HG03571 (cell line): ENCODE results near the gene ING3.

Experiments
- ATAC-seq: cut with Tn5 transposase; IDR thresholded peaks from one replicate; pipeline ENCODE4 v1.9.1; 2021; ENCODE audit not compliant: unreplicated experiment

ING3 gene, protein sequence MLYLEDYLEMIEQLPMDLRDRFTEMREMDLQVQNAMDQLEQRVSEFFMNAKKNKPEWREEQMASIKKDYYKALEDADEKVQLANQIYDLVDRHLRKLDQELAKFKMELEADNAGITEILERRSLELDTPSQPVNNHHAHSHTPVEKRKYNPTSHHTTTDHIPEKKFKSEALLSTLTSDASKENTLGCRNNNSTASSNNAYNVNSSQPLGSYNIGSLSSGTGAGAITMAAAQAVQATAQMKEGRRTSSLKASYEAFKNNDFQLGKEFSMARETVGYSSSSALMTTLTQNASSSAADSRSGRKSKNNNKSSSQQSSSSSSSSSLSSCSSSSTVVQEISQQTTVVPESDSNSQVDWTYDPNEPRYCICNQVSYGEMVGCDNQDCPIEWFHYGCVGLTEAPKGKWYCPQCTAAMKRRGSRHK

DNA sequence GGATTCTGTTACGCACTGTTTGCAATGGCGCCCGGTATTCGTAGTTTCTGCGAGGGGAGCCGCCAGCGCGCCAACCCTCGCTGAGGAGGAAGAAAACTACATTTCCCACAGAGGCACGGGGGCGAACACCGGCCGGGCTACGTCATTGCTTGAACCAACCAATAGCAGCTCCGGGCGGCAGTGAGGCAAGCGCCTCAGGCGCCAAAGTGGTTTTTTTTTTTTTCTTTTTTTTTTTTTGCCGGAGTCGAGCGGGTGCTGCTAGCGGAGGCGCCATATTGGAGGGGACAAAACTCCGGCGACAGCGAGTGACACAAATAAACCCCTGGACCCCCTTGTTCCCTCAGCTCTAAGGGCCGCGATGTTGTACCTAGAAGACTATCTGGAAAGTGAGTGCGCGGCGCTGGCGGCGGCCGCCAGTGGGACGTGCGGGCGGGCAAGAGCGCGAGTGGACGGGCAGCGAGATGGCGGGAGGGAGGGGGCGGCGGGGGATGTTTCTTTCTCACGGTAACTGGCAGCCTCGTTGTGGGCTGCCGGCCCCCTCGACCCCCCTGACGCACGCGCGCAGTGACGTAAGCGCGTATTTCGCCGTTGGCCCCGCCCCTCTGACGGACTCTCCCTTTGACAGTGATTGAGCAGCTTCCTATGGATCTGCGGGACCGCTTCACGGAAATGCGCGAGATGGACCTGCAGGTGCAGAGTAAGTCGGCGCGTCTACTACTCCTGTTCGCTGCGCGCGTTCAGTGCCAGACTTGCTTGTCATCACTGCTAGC is at the start of gene ING3:
Gene ING3, plus strand, starts transcription at position 239 of the 770 bp plus-strand sequence. Its CDS starts 120 bp downstream, at position 359.
- peak; percentile 94 for ATAC-seq

DNA sequence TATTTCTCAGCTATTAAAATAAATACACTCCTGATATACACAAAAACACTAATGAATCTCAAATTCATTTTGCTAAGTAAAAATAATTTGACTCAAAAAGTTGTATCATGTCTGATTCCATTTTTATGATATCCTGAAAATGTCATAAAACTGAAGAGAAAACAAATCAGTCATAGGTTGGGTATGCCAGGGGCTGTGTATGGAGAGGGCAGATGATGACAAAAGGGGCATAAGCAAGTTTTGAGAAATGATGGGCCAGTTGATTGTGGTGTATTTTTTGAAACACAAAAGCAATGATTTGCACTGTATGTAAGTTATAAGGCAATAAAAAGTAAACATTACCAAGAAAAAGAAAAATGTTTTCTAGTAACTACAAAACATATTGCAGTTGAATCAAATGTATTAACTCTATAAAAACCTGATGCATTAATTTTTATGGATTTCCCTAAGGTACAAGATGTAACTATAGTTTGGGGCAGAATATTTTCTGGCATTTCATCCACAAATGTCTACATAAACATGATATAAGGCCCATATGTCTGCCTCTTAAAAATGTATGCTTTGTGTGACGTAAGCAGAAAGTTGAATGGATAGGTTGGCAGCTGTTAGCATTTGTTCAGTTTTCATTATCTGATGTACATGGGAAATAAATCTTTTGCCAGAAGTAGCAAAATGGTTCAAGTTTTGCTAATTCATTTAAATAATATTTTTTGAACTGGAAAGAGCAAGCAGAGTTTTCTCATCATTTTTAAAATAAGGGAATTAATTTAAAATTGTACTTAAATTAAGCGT is 35.1 kb upstream of the ING3 start:
- no peak for ATAC-seq

DNA sequence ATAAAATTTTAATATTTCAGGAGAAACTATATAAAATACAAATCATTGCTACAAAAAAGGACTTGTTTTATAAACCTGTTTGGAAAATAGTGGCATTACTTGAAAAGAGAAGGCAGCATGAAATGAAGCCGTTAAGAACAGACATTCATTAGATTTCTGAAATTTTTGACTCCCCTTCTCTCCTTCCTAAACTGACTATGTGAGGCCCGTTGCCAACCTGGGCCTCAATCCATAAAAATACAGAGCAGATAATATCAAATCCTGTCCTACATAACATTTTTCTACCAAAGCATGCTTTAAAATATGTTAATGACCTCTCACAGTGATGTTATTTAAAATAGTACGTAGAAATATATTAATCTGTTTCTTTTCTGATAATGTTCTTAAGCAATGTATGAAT is 34.5 kb upstream of the ING3 start:
- ATAC-seq, result no peak

DNA sequence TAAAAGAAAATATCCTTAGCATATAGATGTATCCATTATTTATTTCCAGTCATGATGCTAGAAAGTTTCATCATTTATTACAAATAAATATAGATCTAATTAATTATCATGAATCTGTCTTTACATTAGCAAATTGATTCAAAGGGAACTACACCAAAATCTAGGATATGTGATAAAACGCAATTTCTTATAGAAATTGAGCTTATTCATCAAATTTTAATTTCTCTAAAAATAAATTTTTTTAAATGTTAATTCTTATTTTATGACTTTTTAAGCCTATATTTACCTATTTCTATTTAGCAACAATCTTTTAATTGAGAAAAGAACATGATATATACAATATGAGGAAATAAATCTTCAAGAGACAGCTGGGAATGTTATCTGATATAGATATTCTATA is 34.0 kb upstream of the ING3 start:
- no peak for ATAC-seq

DNA sequence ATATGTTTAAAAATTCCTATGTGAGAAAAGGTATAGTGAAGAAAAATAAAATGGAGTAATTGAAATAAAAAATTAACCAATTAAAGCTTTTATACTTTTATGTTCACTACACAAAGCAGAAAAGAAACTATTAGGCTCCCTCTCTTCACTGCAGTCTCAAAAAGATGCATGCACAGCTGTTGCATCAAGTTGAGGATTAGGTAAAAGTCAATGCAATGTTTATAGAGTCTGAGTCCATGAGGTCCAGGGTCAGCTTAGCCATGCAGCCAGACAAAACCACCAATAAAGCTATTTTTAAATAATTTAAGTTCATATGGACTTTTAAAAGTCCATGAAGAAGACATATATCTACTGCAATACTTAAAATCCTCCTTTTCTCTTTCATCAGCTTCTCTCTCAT is 31.1 kb upstream of the ING3 start:
- no peak for ATAC-seq

DNA sequence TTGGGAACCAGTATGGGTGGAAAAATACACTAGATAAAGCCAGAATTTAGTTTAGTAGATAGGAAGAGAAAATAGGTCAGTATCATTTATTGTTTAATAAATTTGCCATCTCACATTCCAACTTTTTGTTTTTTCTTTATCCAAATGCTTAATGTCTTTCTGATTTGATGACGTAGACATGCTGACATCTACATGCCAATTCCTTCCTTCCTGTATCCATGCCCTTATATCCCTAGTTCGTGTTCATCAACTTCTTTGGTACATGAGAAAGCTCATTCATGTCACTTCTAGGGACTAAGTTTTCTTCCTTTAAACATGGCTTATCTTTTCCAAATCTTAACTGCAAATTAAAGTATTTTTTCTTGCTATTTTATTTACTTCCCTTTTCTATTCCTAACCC is 30.5 kb upstream of the ING3 start:
- no peak for ATAC-seq

DNA sequence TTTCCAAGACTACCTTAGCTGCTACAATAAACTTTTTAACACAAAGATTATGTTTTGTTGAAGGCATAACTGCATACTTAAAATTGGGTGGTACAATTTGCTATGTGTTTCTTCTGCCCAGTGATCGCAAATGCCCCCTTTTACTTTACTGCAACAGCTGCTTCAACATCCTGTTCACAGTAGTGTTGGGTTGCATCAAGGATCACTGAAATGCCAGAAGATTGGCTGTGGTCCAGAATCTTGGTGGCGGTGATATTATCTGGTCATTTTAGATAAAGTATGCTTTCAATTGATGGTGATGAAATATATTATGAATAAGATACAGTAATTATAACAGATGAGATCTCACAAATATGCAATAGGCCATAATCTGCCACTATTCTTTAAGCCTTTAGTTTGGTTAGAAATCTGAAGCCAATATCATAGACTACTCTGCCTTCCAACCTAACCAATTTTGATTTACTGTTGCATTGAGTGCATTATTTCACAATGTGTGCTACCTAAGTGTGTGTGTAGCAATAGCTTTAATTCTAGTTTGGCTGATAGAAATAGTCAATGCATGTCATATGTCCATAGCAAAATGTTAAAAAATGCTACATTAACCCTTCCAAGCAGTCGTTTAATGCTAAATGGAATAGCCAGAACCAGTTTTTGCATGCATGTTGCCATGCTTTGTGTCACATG is 29.8 kb upstream of the ING3 start:
- ATAC-seq, result no peak

DNA sequence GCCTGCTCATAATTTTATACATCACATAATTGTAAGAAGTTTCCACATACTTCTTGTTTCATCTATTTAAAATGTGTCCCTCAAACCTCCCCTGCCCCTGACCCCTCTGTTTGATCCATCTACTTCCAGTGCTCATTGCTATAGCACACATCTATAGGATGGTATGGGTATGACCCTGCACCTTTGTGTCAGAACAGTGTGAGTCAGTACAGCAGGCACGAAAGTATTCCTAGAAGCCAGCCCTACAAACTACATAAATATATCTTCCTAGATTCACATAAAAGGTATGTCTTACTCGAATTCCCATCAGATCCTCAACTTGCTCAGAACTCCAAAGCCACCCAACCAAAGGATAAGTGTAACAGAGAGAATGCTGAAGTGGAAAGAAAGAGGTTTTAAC is 25.7 kb upstream of the ING3 start:
- ATAC-seq, result no peak

DNA sequence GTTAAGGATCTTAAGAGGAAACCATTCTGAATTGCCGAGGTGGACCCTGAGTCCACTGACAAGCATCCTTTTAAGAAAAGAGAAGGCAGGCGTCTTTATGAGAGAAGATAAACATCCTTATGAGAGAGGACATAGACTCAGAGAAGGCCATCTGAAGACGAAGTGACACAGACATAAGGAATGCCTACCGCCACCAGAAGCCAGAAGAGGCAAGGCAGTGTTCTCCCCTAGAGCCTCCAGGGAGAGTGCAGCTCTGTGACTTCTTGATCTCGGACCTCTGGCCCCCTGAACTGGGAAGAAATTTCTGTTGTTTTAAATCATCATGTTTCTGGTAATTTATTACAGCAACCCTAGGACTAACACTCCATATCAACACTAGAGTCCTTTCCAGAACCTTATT is 25.2 kb upstream of the ING3 start:
- no peak for ATAC-seq

DNA sequence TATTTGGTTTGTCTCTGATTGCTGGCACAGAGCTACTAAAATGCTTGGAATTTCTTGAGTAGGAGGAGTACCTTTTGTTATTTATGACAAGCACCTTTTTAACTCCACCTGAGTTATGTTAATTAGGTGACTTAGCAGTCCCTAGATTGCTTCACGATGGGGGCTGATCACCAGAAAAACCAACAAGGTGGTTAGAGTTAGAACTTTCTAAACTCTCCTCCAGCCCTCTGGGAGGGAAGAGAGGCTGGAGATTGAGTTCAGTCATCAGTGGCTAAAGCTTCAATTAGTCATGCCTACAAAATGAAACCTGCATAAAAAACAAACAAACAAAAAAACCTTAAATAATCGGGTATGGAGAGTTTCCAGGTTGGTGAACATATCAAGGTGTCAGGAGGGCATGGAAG is 23.6 kb upstream of the ING3 start:
- ATAC-seq, result no peak

DNA sequence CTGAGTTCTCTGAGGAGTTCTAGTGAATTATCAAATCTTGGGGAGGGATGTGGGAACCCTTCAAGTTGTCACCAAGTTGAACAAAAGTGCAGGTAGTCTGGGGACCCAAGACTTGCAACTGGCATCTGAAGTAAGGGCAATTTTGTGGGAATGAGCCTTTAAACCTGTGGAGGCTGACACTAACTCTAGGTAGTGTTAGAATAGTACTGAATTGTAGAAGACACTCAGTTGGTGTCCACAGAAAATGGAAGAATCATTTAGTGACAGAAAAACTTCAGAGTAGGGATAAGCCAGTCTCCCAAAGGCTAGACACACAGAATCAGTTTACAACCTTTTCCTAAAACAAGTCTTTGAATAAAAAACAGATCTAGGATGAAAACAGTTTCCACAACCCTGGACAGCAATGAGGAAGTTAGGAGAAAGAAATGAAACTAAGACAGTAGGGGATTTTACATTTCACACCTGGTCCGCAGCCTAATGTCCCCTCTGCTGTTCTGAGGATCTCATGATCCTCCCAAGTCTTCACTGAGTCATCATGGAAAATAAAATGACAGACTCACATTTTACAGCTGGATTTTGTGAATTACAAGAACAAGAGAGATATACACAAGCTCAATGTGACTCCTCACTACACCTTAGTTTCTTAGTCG is 23.0 kb upstream of the ING3 start:
- peak; percentile 83 for ATAC-seq

DNA sequence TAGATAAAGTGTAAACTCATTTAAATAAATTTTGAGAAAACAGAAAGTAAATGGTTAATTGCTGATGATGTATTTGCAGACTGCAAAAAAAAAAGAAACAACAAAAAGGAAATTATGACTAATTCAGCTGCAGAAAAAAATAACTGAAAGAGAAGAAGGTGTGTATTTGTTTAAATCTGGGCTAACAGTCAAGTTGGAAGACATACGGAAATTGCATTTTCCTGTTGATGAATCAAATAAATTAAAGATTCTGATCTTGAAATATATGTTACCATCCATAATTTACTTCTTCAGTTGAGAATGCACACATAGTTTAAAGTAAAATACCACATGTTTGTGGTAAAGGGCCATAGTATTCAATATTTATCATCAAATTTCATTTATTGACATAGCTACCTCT is 19.3 kb upstream of the ING3 start:
- no peak for ATAC-seq

DNA sequence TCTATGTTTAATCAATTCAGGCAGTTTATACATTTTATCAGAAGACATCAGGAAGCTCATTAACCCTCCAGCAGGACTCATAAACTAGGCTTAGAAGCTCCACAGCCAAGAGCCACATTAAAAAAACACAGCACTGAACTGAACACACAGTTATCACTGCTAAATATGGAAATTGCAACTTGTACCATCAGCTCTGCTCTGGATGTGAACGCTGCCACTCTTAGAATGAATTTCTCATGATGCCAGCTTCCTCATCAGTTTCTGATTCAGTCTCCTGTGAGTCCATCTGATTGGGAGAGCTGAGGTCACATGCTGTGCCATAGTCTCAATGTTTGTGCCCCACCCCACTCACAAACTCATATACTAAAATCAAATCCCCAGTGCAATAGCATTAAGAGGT is 17.1 kb upstream of the ING3 start:
- ATAC-seq, result no peak

DNA sequence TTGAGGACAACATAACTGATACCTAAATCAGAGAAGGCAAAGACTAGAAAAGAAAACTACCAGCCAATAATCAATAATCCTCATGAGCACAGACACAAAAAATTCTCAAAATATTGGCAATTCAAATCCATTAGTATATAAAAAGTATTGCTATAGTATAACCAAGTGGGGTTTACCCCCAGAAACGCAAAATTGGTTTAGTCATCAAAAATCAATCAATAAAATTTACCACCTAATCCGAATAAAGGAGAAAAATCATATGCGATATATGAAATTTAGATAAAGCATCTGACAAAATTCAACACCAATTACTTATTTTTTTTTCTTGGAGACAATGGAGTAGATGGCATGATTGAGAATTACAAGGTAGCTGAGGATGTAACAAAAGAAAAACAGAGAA is 11.2 kb upstream of the ING3 start:
- ATAC-seq, result no peak

DNA sequence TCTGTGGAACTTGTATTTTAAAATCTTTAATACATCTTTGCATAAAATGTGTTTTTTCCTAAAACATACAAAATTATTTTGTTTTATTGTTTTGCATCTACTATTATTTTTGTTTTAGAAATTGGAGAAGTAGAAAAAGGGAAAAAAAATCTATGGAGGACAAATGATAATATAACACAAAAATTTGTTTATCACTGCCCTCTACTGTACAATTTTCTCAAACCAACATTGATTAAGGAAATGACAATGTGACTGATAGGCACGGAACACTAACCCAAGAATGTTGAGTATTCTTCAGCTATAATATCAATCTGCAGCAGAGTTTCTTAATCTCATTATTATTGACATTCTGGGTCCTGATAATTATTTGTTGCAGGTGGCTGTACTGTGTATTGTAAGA is 9.5 kb upstream of the ING3 start:
- no peak for ATAC-seq

DNA sequence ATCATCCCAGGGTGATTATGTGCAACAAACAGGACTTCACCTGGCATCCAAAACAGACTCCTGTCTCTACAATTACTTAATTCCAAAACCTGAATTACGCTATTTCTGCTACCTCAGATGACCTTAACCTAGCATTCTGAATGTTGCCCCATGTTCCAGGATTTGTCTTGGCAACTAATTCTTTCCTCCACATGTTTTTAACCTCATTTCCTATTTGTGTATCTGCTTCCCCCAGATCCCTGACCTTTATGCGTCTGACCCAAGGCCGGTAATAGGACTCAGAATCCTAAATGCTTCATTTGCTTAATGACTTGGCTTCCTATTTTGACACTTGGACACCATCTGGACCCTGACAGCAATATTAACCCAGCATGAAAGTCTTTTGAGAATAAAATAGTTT is 8.7 kb upstream of the ING3 start:
- no peak for ATAC-seq

DNA sequence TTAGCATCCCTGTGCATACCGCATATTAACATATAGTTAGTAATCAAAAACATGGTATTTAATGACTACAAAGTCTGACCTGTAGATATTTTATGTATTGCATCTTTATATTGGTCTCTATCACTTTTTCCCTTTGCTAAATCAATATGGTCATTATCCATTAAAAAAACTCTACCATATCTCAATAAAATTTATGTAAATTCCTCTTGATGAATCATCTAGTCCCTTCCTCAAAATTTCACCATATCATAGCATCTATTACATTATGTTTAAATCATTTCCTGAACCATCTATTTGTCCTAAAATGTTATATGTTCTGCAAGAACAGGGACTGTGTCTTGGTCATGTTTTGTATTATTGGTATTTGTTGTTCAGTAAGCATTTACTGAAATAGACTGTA is 7.7 kb upstream of the ING3 start:
- ATAC-seq, result no peak

DNA sequence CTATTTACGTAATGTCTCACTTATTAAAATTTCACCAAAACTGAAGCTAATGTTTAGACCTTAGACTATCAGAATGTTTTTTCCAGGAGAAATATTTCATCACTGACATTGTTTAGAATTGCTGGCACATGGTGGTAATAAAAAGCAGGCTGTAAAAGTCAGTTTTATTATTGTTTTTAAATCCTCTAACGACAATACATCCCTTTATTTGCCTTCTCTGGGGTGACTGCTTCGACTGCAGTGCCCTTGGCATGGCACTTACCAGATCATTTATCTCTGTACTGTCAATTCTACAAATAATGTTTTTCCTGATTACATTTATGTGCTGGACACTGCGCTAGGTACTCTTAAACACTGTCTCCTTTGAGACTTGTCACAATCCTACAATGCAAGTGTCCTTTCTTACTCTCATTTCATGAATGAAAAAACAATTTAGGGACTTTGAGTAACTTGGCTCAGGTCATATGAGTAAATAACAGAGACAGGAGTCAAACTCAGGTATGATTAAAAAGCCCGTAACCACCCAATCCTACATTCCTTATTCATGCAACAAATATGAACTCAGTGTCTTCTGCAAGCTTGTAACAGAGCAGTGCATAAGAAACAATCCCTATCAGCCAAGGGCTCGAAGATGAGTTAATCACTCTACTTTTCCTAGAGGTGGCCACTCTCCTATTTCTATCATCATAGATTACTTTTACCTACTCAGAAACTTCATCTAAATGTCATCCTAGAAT is 5.6 kb upstream of the ING3 start:
- no peak for ATAC-seq

DNA sequence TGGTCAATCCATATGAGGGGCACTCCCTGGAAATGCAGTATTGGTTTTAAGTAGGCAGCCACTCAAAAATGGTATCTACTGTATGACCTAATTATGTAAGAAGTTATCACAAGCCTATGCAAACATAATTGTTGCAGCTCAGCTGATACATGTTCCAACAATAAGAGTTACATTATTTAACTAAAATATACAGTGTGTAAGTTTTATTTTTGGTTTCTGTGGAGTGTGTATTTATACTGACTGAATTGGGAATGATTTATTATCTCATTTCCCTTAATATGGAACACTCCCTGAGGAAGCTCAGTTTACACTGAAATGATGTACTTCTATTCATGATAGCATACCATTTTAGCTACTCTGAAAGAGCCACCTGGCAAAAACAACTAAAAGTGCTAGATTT is 2.6 kb upstream of the ING3 start:
- no peak for ATAC-seq

DNA sequence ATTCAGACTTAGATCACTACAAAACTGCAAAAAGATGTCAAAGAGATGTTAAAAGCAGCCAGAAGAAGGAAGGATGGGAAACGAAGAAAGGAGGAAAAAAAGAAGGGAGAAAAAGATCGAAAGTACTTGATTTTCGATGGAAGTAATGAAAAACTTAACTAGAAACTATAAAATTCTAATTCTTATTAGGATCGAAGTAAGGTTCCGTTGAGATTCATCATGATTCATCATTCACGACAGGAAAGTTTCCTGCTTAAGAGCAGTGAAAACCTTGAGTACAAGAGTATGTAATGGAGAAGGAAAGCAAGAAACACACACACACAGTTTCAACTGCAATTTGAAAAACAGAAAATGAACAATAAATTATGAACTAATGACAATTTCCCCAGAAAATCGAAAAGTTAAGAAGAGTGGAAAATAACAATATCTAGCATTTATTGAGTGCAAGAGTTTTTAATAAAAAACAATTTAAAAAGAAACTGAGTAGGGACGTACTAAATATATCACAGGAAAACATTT is 1.1 kb upstream of the ING3 start:
- no peak for ATAC-seq
